Measurements from ENCODE around the gene RET.
A peak's percentile ranks its signal among the peaks of the same experiment; 100 is the strongest.

- TF ChIP-seq CTCF (IDR thresholded peaks at IDR 0.05; ENCODE audit: low read depth, low read length) = peak; percentile 80
- TF ChIP-seq POLR2A (IDR thresholded peaks at IDR 0.05; ENCODE audit: extremely low read depth, insufficient read length) = no peak
- TF ChIP-seq MAX (IDR thresholded peaks at IDR 0.05; ENCODE audit: low read depth, low read length) = 0 out of 2 replicates have a peak, but pooled peaks have one; percentile 11
Observed at GRCh38 chr10:43078986-43079273, 2.1 kb downstream of the RET start.

Measured in NB4 (cell line).